Measurements from ENCODE around the gene KNSTRN. TPM values are rescaled to one million over a fixed set of nuclear protein-coding genes. Genes with fewer than 3 reads are reported as not detected.

Gene KNSTRN
- total and polyA plus RNA-seq, 2 of the 8 experiments (the other 6 are each of a cell fraction or from before 2014, with no cell fraction given) = 25.1 to 79.4 TPM

DNA sequence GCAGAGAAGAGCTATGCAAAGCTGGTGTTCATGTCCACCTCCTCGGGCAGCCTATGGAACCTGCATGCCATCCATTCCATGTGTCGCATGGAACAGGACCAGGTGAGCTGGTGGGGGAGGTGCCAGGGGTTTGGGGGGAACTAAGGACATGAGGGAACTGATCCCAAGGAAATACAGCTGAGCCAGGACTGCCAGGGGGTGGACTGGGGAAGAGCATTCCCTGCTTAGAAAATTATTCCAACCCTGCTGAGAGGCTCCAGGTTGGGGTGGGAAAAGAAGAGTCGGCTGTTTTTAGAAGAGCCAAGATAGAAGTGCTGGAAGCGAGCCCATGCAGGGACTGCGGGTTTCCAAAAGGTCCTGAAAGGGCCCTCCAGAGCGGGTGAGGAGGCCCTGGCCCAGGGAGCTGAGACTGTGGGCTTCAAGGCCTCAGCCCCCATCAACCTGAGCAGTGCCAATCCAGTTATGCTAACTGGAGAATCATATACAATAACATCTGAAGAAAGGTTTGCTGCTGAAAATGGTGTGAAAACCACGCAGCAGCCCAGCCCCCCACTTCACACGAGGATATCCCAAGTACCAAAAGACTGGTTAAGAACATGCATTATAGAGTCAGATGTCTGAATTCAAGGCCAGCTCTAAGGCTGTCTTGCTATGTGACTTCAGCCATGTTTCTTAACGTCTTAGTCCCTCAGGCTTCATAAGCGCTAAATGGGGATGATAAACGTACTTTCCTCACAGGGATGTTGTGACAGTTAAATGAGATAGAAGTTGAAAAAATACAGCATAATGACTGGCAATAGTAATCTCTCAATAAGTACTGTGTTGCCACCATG is 16.7 kb upstream of the KNSTRN start:
- Histone ChIP-seq H3K4me3 (ENCODE audit: extremely low read depth in 1 of 4, insufficient read depth in 2 of 4, low read depth in 3 of 4, low read length in 4 of 4) (no peak overlapping the region), H2BK12ac (ENCODE audit: low read depth, low read length) (no peak overlapping the region), H3K4ac (replicated peaks; ENCODE audit: insufficient read length, low read depth, low read length) (no peak overlapping the region), H3K4me1 (replicated peaks in 1 of 4; ENCODE audit: control insufficient read depth in 3 of 4, insufficient read depth in 4 of 4, low read length in 3 of 4) (peaks cover 0 to 6% (median 4%) of the 10 kb centered on the region in 4 experiments; a peak in 3 of 7 replicates), H4K8ac (ENCODE audit: extremely low read depth, insufficient read depth, low read length) (no peak overlapping the region), H2BK15ac (ENCODE audit: low read length) (no peak overlapping the region), H3K23ac (ENCODE audit: insufficient read length) (no peak overlapping the region), H3K23me2 (ENCODE audit: low read depth, low read length) (peaks cover 1% of the 10 kb centered on the region), H3K79me2 (ENCODE audit: control insufficient read depth in 1 of 2, insufficient read depth in 2 of 2, low read length in 2 of 2) (no peaks in the 10 kb centered on the region), H2BK5ac (ENCODE audit: low read depth, low read length) (no peak overlapping the region), H3K9me3 (ENCODE audit: insufficient read depth in 2 of 2, low read depth in 1 of 2, low read length in 1 of 2) (peaks cover 0 to 8% of the 10 kb centered on the region in 2 experiments; a peak in 1 of 4 replicates), H2BK20ac (ENCODE audit: low read length) (no peak overlapping the region), H3K36me3 (ENCODE audit: control insufficient read depth in 2 of 4, insufficient read depth in 4 of 4, low read length in 3 of 4) (no peaks in the 10 kb centered on the region), H3K79me1 (ENCODE audit: low read depth, low read length) (no peaks in the 10 kb centered on the region), H3K4me2 (ENCODE audit: insufficient read depth in 1 of 2, low read depth in 2 of 2, low read length in 2 of 2) (no peak overlapping the region), H3K27me3 (replicated peaks in 1 of 4; ENCODE audit: control insufficient read depth in 3 of 4, extremely low read depth in 1 of 4, insufficient read depth in 3 of 4, low read length in 3 of 4) (peaks cover 5 to 27% (median 23%) of the 10 kb centered on the region in 4 experiments), H4K5ac (ENCODE audit: insufficient read length, low read depth, low read length) (no peak overlapping the region), H3K56ac (replicated peaks; ENCODE audit: insufficient read length, low read depth, low read length) (no peak overlapping the region), H3K27ac (ENCODE audit: low read depth, low read length) (no peak overlapping the region), H3K9ac (replicated peaks in 1 of 4; ENCODE audit: extremely low read depth in 1 of 4, low read depth in 3 of 4, low read length in 3 of 4) (no peak overlapping the region), H4K20me1 (replicated peaks in 1 of 2; ENCODE audit: control insufficient read depth in 1 of 2, insufficient read depth in 2 of 2, low read length in 2 of 2) (peaks cover 0 to 1% of the 10 kb centered on the region in 2 experiments), H2AK5ac (ENCODE audit: low read depth, low read length) (no peak overlapping the region), H2BK120ac (replicated peaks; ENCODE audit: low read depth, low read length) (no peak overlapping the region), H3K14ac (ENCODE audit: insufficient read length) (no peak overlapping the region), H2AFZ (ENCODE audit: low read length) (no peak overlapping the region), H3K18ac (ENCODE audit: extremely low read depth, low read length) (no peak overlapping the region), H4K91ac (replicated peaks; ENCODE audit: insufficient read length, low read length) (no peak overlapping the region)
- TF ChIP-seq TCF12 (IDR thresholded peaks at IDR 0.05; ENCODE audit: low read depth, low read length) = no peak
- TF ChIP-seq POLR2AphosphoS5 (IDR thresholded peaks at IDR 0.05; ENCODE audit: low read depth, low read length) = no peak
- no peak for TF ChIP-seq KDM4A (IDR thresholded peaks at IDR 0.05; ENCODE audit: low read depth, low read length, severe bottlenecking)
- no peak for TF ChIP-seq SUZ12 (IDR thresholded peaks at IDR 0.05; ENCODE audit: low read length)
- no peak for TF ChIP-seq HDAC6 (IDR thresholded peaks at IDR 0.05; ENCODE audit: low read depth, low read length)
- no peak for TF ChIP-seq SRF (IDR thresholded peaks at IDR 0.05; ENCODE audit: low read depth, low read length)
- TF ChIP-seq FOSL1 (IDR thresholded peaks at IDR 0.05; ENCODE audit: insufficient read depth, low read depth, low read length) = no peak
- no peak for TF ChIP-seq YY1 (IDR thresholded peaks at IDR 0.05; ENCODE audit: low read depth, low read length)
- no peak for TF ChIP-seq ZNF274 (IDR thresholded peaks at IDR 0.05; ENCODE audit: borderline replicate concordance, extremely low read depth, low read length)
- TF ChIP-seq PHF8 (conservative IDR thresholded peaks at IDR 0.05; ENCODE audit: low read depth, low read length) = no peak
- TF ChIP-seq CBX8 (IDR thresholded peaks at IDR 0.05; ENCODE audit: borderline replicate concordance, low read depth, low read length) = no peak
- no peak for TF ChIP-seq EZH2 (IDR thresholded peaks at IDR 0.05; ENCODE audit: low read depth, low read length, severe bottlenecking)
- 88% methylated on average over 11 of the region's 11 CpGs; no CpG with 5 or more reads in 1 of the 2 experiments for WGBS, 2 experiments (ENCODE audit: extremely low coverage in 1 of 2, insufficient coverage in 1 of 2, insufficient read length in 1 of 2, insufficient replicate concordance in 2 of 2, low coverage in 1 of 2, low lambda C conversion rate in 2 of 2, missing lambda C conversion rate in 1 of 2)
- FAIRE-seq (no peak), DNase-seq (ENCODE audit: low read depth in 1 of 2, low spot score in 2 of 2) (no peak)
- ChIA-PET CTCF (ENCODE audit: partially characterized antibody) (interaction anchor here (0.7 to 13.4 kb wide), 15 partner anchors 10 to 111 kb away, joined by 3 to 452 read pairs (median 5); partner anchors contain the start of genes CCDC9B, DISP2 and PHGR1), POLR2A (ENCODE audit: partially characterized antibody) (interaction anchor here (0.7 to 4.1 kb wide), 5 partner anchors 16 to 91 kb away, joined by 3 to 22 read pairs (median 3); partner anchors contain the start of genes IVD and KNSTRN)

Data from H1 (cell line).